ENCODE results near the gene TIMM10B. TPM values are rescaled to one million over a fixed set of nuclear protein-coding genes. Genes with fewer than 3 reads are reported as not detected.

TIMM10B gene
- polyA plus RNA-seq, 1 donor from 2014 or later = 24.9 TPM

DNA sequence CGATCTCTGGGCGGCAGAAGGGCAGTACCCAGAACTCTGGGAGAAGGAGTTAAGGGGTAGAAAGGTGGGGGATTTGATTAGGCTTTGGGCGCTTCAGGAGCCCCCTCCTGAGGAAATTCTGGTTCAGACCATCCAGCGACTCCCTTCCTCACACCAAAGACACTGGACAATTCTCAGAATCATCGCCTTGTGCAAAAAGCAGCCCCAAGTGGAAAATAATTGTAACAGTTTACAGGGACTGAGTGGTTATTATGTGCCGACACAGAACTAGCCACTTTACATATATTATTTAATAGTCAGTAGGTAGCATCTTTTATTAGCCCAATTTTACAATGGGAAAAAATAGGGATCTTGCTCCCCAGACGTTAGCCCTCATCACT lies 6.9 kb upstream of the TIMM10B start:
- Histone ChIP-seq H3K4me3 (ENCODE audit: low read length) (peak overlapping the region; percentile 90), H3K9me2 (ENCODE audit: insufficient read depth, low read length) (no peaks in the 10 kb centered on the region), H3K4me2 (ENCODE audit: low read length) (peak overlapping the region; percentile 38), H4K20me1 (ENCODE audit: insufficient read depth) (no peaks in the 10 kb centered on the region), H3K36me3 (ENCODE audit: insufficient read depth, low read length) (no peaks in the 10 kb centered on the region), H3F3A (ENCODE audit: insufficient read depth, low read length, poor library complexity, severe bottlenecking) (no peaks in the 10 kb centered on the region), H3K27me3 (ENCODE audit: insufficient read depth, low read depth, low read length) (no peaks in the 10 kb centered on the region), H3K79me2 (replicated peaks; ENCODE audit: insufficient read depth, low read length) (peaks cover 8% of the 10 kb centered on the region), H2AFZ (ENCODE audit: low read depth, low read length) (peak overlapping the region; percentile 1), H3K27ac (ENCODE audit: low read length) (peak overlapping the region; percentile 60), H3K9ac (ENCODE audit: low read length) (peak overlapping the region; percentile 91), H3K9me3 (ENCODE audit: low read length) (no peaks in the 10 kb centered on the region)
- TF ChIP-seq MXI1 (conservative IDR thresholded peaks at IDR 0.05; ENCODE audit: poor library complexity, severe bottlenecking) = no peak
- TF ChIP-seq RAD21 (conservative IDR thresholded peaks at IDR 0.05) = no peak
- TF ChIP-seq EP300 (conservative IDR thresholded peaks at IDR 0.05; ENCODE audit: poor library complexity, severe bottlenecking) = no peak
- no peak for TF ChIP-seq EZH2 (IDR thresholded peaks at IDR 0.05; ENCODE audit: borderline replicate concordance, insufficient read depth, low read length, poor library complexity, severe bottlenecking)
- no peak for TF ChIP-seq SMC3 (conservative IDR thresholded peaks at IDR 0.05; ENCODE audit: poor library complexity)
- TF ChIP-seq, protein P1, sequence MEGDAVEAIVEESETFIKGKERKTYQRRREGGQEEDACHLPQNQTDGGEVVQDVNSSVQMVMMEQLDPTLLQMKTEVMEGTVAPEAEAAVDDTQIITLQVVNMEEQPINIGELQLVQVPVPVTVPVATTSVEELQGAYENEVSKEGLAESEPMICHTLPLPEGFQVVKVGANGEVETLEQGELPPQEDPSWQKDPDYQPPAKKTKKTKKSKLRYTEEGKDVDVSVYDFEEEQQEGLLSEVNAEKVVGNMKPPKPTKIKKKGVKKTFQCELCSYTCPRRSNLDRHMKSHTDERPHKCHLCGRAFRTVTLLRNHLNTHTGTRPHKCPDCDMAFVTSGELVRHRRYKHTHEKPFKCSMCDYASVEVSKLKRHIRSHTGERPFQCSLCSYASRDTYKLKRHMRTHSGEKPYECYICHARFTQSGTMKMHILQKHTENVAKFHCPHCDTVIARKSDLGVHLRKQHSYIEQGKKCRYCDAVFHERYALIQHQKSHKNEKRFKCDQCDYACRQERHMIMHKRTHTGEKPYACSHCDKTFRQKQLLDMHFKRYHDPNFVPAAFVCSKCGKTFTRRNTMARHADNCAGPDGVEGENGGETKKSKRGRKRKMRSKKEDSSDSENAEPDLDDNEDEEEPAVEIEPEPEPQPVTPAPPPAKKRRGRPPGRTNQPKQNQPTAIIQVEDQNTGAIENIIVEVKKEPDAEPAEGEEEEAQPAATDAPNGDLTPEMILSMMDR (IDR thresholded peaks at IDR 0.05; ENCODE audit: poor library complexity, severe bottlenecking) = no peak
- no peak for TF ChIP-seq POLR2AphosphoS5 (IDR thresholded peaks at IDR 0.05)
- TF ChIP-seq, protein P2, sequence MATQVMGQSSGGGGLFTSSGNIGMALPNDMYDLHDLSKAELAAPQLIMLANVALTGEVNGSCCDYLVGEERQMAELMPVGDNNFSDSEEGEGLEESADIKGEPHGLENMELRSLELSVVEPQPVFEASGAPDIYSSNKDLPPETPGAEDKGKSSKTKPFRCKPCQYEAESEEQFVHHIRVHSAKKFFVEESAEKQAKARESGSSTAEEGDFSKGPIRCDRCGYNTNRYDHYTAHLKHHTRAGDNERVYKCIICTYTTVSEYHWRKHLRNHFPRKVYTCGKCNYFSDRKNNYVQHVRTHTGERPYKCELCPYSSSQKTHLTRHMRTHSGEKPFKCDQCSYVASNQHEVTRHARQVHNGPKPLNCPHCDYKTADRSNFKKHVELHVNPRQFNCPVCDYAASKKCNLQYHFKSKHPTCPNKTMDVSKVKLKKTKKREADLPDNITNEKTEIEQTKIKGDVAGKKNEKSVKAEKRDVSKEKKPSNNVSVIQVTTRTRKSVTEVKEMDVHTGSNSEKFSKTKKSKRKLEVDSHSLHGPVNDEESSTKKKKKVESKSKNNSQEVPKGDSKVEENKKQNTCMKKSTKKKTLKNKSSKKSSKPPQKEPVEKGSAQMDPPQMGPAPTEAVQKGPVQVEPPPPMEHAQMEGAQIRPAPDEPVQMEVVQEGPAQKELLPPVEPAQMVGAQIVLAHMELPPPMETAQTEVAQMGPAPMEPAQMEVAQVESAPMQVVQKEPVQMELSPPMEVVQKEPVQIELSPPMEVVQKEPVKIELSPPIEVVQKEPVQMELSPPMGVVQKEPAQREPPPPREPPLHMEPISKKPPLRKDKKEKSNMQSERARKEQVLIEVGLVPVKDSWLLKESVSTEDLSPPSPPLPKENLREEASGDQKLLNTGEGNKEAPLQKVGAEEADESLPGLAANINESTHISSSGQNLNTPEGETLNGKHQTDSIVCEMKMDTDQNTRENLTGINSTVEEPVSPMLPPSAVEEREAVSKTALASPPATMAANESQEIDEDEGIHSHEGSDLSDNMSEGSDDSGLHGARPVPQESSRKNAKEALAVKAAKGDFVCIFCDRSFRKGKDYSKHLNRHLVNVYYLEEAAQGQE (IDR thresholded peaks at IDR 0.05; ENCODE audit: borderline replicate concordance) = no peak
- TF ChIP-seq TAF1 (IDR thresholded peaks at IDR 0.05; ENCODE audit: low read depth) = no peak

DNA sequence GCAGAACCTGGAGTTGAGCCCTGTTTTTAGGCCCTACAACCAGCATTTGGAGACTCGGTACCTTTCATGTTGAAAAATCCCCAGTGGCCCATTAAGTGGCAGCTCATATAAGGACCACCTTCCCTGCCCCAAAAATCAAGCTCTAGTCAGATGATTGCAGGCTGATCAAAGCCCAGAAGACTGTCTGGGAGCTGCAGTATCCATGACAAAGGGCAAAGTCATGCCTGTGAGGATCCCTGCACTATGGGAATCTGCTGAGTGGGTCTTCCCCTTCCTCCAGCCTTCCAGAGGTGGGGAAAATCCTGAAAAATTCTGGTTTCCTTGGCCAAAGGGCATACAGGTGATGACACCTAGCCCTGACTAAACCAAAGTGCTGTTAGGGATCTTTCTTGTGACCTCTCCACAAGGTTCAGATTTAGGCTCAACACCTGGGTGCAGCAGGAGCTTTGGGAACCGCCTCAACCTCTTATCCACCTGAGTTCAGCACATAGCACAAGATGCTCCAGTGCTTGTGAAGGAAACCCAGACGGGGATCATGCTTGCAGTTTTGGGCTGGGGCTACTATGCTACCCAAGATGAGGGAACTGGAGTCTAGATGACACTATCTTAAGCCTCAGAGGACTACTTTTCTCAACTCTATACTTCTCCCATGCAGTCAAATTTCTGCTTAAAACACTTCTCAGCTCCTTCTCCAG lies 6.3 kb upstream of the TIMM10B start:
- Histone ChIP-seq H3K27me3 (ENCODE audit: insufficient read depth, low read depth, low read length) (no peaks in the 10 kb centered on the region), H3K27ac (ENCODE audit: low read length) (no peak overlapping the region), H3F3A (ENCODE audit: insufficient read depth, low read length, poor library complexity, severe bottlenecking) (no peaks in the 10 kb centered on the region), H2AFZ (ENCODE audit: low read depth, low read length) (no peak overlapping the region), H3K4me3 (ENCODE audit: low read length) (peak overlapping the region; percentile 90), H3K4me2 (ENCODE audit: low read length) (no peak overlapping the region), H3K9me3 (ENCODE audit: low read length) (no peaks in the 10 kb centered on the region), H3K36me3 (ENCODE audit: insufficient read depth, low read length) (no peaks in the 10 kb centered on the region), H3K9me2 (ENCODE audit: insufficient read depth, low read length) (no peaks in the 10 kb centered on the region), H3K79me2 (replicated peaks; ENCODE audit: insufficient read depth, low read length) (peaks cover 12% of the 10 kb centered on the region), H3K9ac (ENCODE audit: low read length) (no peak overlapping the region), H4K20me1 (ENCODE audit: insufficient read depth) (no peaks in the 10 kb centered on the region)
- no peak for TF ChIP-seq EP300 (conservative IDR thresholded peaks at IDR 0.05; ENCODE audit: poor library complexity, severe bottlenecking)
- TF ChIP-seq TAF1 (IDR thresholded peaks at IDR 0.05; ENCODE audit: low read depth) = no peak
- no peak for TF ChIP-seq POLR2AphosphoS5 (IDR thresholded peaks at IDR 0.05)
- TF ChIP-seq, protein P2 (IDR thresholded peaks at IDR 0.05; ENCODE audit: borderline replicate concordance) = no peak
- TF ChIP-seq EZH2 (IDR thresholded peaks at IDR 0.05; ENCODE audit: borderline replicate concordance, insufficient read depth, low read length, poor library complexity, severe bottlenecking) = no peak
- no peak for TF ChIP-seq SMC3 (conservative IDR thresholded peaks at IDR 0.05; ENCODE audit: poor library complexity)
- TF ChIP-seq RAD21 (conservative IDR thresholded peaks at IDR 0.05) = no peak
- no peak for TF ChIP-seq MXI1 (conservative IDR thresholded peaks at IDR 0.05; ENCODE audit: poor library complexity, severe bottlenecking)
- TF ChIP-seq, protein P1 (IDR thresholded peaks at IDR 0.05; ENCODE audit: poor library complexity, severe bottlenecking) = no peak

Data from neural cell (in vitro differentiated cells).